Measurements from ENCODE around the gene PRKCB.

DNA sequence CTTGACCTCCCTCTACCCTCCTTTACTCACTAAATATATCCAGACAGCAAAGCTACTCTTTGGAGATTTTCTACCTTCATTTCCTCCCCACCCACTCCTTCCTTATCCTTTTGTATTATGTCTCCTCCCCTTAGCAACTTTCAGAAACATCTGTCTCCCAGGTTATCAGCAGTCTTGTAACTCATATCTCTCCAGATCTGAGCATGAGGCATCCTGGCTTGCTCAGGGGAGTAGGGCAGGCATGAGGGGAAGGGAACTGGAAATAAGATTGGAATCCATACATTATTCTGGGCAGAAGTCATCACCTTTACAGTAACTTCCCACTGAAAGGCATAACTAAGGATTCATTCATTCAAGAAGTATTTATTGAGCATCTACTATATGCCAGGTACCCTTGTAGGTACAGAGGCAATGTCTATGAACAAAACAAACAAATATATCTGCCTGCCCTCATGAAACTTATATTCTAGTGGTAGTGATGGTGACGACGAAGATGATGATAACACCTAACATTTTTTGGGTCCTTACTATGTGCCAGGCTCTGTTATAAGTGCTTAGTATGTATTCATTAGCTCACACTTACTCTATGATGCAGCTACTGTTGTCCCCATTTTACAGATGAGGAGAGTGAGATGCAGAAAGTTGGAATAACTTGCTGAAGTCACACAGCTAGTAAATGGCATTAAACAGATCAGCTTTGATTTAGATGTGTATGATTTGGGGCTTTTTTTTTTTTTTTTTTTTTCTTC is 296.4 kb downstream of the PRKCB start:
- TF ChIP-seq, protein P1, sequence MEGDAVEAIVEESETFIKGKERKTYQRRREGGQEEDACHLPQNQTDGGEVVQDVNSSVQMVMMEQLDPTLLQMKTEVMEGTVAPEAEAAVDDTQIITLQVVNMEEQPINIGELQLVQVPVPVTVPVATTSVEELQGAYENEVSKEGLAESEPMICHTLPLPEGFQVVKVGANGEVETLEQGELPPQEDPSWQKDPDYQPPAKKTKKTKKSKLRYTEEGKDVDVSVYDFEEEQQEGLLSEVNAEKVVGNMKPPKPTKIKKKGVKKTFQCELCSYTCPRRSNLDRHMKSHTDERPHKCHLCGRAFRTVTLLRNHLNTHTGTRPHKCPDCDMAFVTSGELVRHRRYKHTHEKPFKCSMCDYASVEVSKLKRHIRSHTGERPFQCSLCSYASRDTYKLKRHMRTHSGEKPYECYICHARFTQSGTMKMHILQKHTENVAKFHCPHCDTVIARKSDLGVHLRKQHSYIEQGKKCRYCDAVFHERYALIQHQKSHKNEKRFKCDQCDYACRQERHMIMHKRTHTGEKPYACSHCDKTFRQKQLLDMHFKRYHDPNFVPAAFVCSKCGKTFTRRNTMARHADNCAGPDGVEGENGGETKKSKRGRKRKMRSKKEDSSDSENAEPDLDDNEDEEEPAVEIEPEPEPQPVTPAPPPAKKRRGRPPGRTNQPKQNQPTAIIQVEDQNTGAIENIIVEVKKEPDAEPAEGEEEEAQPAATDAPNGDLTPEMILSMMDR (conservative IDR thresholded peaks at IDR 0.05; ENCODE audit: low read length): no peak
- no peak for TF ChIP-seq EZH2phosphoT487 (IDR thresholded peaks at IDR 0.05; ENCODE audit: borderline replicate concordance, low read depth, low read length)

Data from OCI-LY7 (cell line).